Measurements from ENCODE around the gene EVPL. TPM values are rescaled to one million over a fixed set of nuclear protein-coding genes. Genes with fewer than 3 reads are reported as not detected.

Gene EVPL
- total RNA-seq, 1 donor from 2014 or later: not detected

DNA sequence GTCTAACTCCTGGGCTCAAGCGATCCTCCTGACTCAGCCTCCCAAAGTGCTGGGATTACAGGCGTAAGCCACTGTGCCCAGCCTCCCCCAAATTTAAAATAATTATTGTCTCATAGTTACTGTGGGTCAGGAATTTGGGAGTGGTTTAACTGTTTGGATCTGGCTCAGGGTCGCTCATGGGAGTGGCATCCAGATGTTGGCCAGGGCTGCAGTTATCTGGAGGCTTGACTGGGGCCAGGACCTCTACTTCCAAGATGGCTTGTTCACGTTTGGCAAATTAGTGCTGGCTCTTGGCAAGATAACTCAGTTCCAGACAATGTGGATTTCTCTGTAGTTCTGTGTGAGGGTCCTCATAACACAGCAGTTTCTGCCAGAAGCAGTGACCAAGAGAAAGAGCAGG lies 40.1 kb downstream of the EVPL start:
- Mint-ChIP-seq H3K27me3 (ENCODE audit: insufficient read depth, low read depth) (peaks cover under 1% of the 10 kb centered on the region), H3K27ac (no peak overlapping the region), H3K4me1 (peaks cover 10% of the 10 kb centered on the region), H3K36me3 (no peaks in the 10 kb centered on the region), H3K4me3 (no peak overlapping the region), H3K9me3 (no peaks in the 10 kb centered on the region)
- Histone ChIP-seq H3K36me3 (no peaks in the 10 kb centered on the region), H3K4me3 (no peak overlapping the region), H3K27ac (no peak overlapping the region), H3F3A (ENCODE audit: low read depth) (peaks cover 9% of the 10 kb centered on the region), H3K9me3 (ENCODE audit: low read depth) (no peaks in the 10 kb centered on the region), H2AFZ (replicated peaks) (no peak overlapping the region), H3K4me2 (no peak overlapping the region), H3K27me3 (no peaks in the 10 kb centered on the region), H3K79me2 (ENCODE audit: low read depth) (no peaks in the 10 kb centered on the region), H3K9ac (no peak overlapping the region), H3K4me1 (peaks cover 8% of the 10 kb centered on the region), H4K20me1 (ENCODE audit: low read depth) (no peaks in the 10 kb centered on the region)
- DNase-seq (ENCODE audit: low spot score): no peak
- TF ChIP-seq, protein P1, sequence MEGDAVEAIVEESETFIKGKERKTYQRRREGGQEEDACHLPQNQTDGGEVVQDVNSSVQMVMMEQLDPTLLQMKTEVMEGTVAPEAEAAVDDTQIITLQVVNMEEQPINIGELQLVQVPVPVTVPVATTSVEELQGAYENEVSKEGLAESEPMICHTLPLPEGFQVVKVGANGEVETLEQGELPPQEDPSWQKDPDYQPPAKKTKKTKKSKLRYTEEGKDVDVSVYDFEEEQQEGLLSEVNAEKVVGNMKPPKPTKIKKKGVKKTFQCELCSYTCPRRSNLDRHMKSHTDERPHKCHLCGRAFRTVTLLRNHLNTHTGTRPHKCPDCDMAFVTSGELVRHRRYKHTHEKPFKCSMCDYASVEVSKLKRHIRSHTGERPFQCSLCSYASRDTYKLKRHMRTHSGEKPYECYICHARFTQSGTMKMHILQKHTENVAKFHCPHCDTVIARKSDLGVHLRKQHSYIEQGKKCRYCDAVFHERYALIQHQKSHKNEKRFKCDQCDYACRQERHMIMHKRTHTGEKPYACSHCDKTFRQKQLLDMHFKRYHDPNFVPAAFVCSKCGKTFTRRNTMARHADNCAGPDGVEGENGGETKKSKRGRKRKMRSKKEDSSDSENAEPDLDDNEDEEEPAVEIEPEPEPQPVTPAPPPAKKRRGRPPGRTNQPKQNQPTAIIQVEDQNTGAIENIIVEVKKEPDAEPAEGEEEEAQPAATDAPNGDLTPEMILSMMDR (IDR thresholded peaks at IDR 0.05): no peak
- TF ChIP-seq EZH2phosphoT487 (IDR thresholded peaks at IDR 0.05) (no peak), EZH2 (IDR thresholded peaks at IDR 0.05) (no peak)

DNA sequence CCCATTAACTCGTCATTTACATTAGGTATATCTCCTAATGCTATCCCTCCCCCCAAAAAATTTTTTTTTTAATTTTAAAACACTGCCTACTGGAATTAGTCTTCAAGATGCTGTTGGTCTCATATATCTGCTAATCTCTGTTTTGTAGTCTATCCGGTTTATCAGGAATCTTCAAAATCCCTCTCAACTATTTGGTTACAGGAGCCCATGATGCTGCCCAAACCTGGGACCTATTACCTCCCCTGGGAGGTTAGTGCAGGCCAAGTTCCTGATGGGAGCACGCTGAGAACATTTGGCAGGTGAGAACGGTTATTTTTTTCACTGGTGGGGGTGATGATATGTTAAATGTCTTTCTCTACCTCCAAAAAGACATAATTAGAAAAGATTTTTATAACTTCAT lies 41.1 kb downstream of the EVPL start:
- peaks cover 14% of the 10 kb centered on the region for H3F3A ChIP-seq (ENCODE audit: low read depth)
- no peaks in the 10 kb centered on the region for H3K27me3 ChIP-seq
- Mint-ChIP-seq H3K27ac (no peak overlapping the region), H3K36me3 (no peaks in the 10 kb centered on the region), H3K9me3 (no peaks in the 10 kb centered on the region), H3K4me1 (peaks cover 12% of the 10 kb centered on the region), H3K4me3 (no peak overlapping the region), H3K27me3 (ENCODE audit: insufficient read depth, low read depth) (peaks cover 2% of the 10 kb centered on the region)
- H3K9ac ChIP-seq: no peak overlapping the region
- TF ChIP-seq, protein P1 (IDR thresholded peaks at IDR 0.05): no peak
- TF ChIP-seq EZH2phosphoT487 (IDR thresholded peaks at IDR 0.05) (no peak), EZH2 (IDR thresholded peaks at IDR 0.05) (no peak)
- peaks cover 8% of the 10 kb centered on the region for H3K4me1 ChIP-seq
- H3K9me3 ChIP-seq (ENCODE audit: low read depth): no peaks in the 10 kb centered on the region
- peaks cover 2% of the 10 kb centered on the region for H3K79me2 ChIP-seq (ENCODE audit: low read depth)
- no peak overlapping the region for H3K4me2 ChIP-seq
- H4K20me1 ChIP-seq (ENCODE audit: low read depth): no peaks in the 10 kb centered on the region
- no peak overlapping the region for H3K27ac ChIP-seq
- H2AFZ ChIP-seq (replicated peaks): no peak overlapping the region
- DNase-seq (ENCODE audit: low spot score): no peak
- no peak overlapping the region for H3K4me3 ChIP-seq
- no peaks in the 10 kb centered on the region for H3K36me3 ChIP-seq

DNA sequence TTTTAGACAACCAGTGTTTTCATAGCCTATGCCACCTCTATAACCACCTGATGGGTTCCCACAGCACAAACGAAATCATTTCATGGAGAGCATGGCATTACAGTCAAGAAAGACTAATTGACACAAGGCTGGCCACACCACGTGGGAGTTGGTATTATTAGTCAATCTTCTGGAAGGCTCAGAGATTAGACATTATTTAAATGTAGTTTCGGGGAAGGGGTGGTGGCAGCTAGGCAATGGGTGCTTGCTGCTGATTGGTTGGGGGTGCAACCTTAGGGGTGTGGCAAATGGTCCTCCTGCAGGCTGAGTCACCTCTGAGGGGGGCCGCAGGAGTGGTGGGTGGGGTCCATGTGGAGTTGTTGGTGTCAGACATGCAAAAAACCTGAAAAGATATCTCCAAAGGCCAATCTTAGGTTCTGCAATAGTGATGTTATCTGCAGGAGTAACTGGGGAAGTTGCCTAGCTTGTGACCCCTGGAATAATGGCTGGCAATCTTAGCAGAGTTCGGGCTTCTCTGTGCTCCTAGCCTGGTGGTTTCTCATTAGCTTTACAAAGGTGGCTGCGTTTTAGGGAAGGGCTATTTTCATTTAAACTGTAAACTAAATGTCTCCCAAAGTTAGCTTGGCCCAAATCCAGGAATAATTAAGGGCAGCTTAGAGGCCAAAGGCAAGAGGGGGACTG lies 43.5 kb downstream of the EVPL start:
- no peaks in the 10 kb centered on the region for H3K9me3 ChIP-seq (ENCODE audit: low read depth)
- no peak overlapping the region for H3K9ac ChIP-seq
- DNase-seq (ENCODE audit: low spot score): no peak
- no peak overlapping the region for H3K27ac ChIP-seq
- peak overlapping the region; percentile 21 for H3K27ac Mint-ChIP-seq
- H3K36me3 ChIP-seq: no peaks in the 10 kb centered on the region
- H3K4me3 ChIP-seq: no peak overlapping the region
- peak overlapping the region; percentile 40 for H3K4me3 Mint-ChIP-seq
- H2AFZ ChIP-seq (replicated peaks): no peak overlapping the region
- H3K4me2 ChIP-seq: peak overlapping the region; percentile 40
- no peaks in the 10 kb centered on the region for H3K27me3 ChIP-seq
- peaks cover 37% of the 10 kb centered on the region for H3F3A ChIP-seq (ENCODE audit: low read depth)
- no peaks in the 10 kb centered on the region for H3K9me3 Mint-ChIP-seq
- peaks cover 10% of the 10 kb centered on the region for H3K79me2 ChIP-seq (ENCODE audit: low read depth)
- peaks cover 2% of the 10 kb centered on the region for H3K27me3 Mint-ChIP-seq (ENCODE audit: insufficient read depth, low read depth)
- no peaks in the 10 kb centered on the region for H3K36me3 Mint-ChIP-seq
- H3K4me1 ChIP-seq: peaks cover 14% of the 10 kb centered on the region
- TF ChIP-seq EZH2 (IDR thresholded peaks at IDR 0.05) (no peak), EZH2phosphoT487 (IDR thresholded peaks at IDR 0.05) (no peak)
- TF ChIP-seq, protein P1 (IDR thresholded peaks at IDR 0.05): no peak
- H4K20me1 ChIP-seq (ENCODE audit: low read depth): no peaks in the 10 kb centered on the region
- peaks cover 22% of the 10 kb centered on the region for H3K4me1 Mint-ChIP-seq

Measured in neural progenitor cell (in vitro differentiated cells).